Bone marrow (tissue), 2 donors: ENCODE data around the gene STEAP1B.

Experiments
- DNase-seq, 2 donors: peaks; one replicate each; lab custom pipeline; 2025; lab: John Stamatoyannopoulos, UW

The STEAP1B gene

GRCh38 chr7:22432203-22432718 lies 67.7 kb downstream of the STEAP1B start:
- no peak for DNase-seq

- DNase-seq: no peak
These were observed 69.5 kb downstream of the STEAP1B start for GRCh38 chr7:22430457-22430856.

DNA sequence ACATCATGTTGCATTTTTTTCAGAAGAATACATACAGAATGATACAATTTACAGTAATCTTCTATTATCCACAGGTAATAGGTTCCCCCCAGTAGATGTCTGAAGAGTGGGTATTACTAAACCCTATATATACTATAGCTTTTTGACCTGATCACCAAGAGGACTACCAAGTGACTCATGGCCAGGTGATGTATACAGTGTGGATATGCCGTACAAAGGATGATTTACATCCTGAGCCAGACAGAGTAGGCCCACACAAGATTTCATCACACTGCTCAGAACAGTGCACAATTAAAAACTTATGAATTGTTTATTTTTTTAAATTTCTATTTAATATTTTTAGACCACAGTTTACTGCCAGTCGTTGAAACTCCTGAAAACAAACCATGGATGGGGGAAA lies 70.6 kb downstream of the STEAP1B start:
- no peak for DNase-seq

DNA sequence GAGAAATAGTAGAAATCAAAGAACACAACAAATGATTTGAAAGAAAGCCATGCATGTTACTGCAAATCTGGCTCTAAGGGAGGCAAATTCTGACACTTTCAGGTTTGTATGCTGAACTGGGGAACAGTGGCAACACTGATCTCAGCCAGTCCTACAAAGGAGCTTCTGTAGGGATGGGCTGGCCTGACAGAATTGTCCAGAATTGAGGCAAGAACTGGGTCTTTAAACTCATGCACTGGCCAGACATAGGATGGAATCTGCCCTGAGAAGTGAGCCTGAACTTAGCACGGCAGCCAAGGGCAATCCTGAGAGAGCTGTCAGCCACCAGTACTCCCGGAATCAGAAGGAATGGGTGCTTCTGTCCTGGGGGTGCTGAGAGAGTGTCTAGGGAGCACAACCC lies 72.1 kb downstream of the STEAP1B start:
- DNase-seq: no peak

- DNase-seq: no peak
These were observed 72.9 kb downstream of the STEAP1B start for GRCh38 chr7:22427104-22427503.

DNA sequence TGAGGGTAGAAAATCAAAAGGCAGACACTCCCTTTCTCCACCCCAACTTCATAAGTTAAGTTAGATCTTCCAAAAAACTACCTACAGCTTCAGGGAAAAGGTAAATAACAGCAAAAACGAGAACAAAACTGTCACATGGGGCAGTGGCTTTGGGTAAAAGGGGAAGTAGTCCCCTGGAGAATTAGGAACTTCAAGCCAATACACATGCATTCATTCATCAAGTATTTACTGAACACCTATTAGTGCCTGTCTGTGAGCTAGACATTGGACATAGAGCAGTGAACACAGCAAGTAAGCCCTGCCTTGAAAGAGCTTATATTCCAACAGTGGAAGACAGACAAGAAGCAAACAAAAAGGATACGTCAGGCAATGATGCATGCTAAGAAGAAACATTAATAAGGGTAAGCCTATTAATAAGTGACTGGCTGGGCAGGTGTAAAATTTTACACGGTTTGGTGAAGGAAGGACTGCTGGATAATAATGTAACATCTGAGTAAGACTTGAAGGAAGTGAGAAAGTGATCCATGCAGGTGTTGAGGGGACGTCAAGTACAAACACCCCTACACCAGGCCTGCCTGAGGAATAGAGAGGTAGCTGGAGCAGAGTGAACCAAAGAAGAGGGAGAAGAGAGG lies 73.4 kb downstream of the STEAP1B start:
- no peak for DNase-seq

DNA sequence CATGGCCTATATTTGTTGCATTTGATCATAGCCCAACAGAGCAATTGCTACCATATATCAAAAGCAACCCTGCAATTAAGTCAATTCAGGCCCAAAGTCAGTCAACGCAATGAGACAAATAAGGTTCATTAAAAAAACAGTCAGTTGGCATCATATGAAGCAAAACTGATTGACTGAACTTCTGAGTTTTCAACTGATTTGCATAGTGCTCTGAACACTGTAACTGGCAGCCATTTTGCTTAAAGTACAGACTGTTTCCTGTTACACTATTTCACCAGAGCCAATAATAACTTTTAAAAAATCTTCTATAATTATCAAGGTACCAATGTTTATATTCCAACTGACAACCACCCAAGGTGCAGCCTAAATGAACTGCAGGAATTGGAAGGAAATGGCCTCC lies 74.6 kb downstream of the STEAP1B start:
- DNase-seq: no peak

- no peak for DNase-seq
These were observed 77.0 kb downstream of the STEAP1B start for GRCh38 chr7:22422831-22423615.

- DNase-seq: no peak
These were observed 78.9 kb downstream of the STEAP1B start for GRCh38 chr7:22420973-22421635.

- DNase-seq: no peak
These were observed 80.0 kb downstream of the STEAP1B start for GRCh38 chr7:22420008-22420407.

DNA sequence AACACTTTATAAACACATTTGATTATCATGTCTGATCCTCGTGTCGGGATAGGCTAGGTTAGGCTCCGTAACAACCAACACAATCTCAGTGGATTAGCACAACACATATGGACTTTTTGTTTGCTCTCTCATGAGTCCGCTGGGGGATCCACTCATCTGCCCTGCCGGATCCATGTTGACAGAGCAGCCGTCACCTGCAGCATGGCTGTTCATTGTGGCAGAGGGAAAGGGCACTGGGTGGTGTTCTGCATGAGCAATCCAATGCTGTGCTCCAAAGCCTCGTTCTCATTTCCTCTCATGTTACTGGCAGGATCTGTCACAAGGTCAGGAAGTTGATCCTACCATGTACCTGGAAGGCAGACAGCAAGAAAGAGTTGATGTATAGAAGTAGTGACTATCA lies 80.5 kb downstream of the STEAP1B start:
- no peak for DNase-seq

DNA sequence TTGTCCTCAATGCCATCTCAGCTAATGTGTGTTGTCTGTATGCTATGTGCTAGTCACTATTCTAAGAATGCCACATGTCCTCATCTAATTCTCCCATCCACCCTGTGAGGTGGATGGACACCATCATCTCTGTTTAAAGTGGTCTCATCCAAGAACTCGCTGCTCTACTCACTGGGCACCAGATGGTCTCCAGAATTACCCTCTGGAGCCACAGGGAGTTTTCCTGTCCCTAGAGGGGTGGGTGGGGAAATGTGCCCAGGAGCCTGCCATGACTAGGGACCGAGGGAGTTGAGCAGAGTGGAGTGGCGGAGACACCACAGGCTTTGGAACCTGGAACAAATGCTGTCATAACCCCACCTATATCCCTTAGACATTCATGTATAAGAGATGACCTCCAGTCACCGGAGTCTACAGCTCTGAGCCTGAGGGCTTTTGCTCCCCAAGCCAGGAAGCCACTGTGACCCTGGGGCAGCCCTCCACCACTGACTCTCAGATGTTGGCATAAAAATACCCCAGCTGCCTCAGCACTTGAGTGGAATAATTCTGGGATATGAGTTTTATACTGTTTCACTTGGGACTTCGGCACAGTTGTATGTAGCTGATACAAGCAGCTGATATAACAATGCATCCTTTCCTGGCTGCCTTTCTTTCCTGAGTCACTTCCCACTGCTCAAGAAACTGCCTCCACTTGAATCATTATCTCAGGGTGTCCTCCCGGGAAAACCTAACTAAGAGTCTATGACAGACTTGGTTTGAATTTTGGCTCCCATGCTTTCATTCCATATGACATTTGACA lies 81.5 kb downstream of the STEAP1B start:
- DNase-seq: no peak

DNA sequence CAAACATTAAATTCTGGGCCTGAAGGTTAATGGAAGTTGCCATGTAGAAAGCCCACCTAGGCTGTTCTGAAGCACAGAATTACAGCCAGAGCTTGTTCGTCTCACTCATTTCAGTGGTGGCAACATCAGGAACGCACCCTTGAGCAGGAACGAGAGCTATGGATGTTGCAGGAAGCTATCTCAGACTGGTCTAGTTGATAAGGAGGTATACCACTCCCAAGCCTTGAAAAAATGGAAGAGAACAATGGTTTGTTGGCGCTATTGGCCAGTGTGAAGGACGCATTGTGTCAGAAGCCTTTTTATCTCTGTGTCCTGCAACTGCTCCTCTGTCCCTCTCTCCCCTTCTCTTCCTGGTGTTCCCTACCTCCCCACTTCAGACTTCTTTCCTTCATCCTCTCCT lies 82.1 kb downstream of the STEAP1B start:
- DNase-seq: no peak

DNA sequence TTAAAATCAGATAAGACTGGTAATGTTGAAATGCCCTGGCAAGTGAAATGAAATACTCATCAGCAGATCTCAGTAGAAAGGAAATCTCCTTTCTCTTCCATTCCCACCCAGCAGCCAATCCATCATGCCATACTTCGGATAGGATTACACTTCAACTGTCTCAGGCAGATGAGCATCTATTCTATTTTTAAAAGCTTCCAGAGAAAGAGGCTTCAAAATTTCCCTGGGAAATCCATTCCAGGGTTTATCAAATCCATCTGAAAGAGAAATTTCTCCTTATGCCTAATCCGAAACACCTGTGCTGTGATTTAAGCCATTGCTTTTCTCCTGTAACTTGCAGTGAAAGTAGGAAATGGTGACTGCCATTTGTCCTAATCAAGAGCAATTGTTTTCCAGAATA lies 82.6 kb downstream of the STEAP1B start:
- DNase-seq: no peak

- no peak for DNase-seq
These were observed 85.6 kb downstream of the STEAP1B start for GRCh38 chr7:22414424-22414823.

GRCh38 chr7:22413211-22413610 lies 86.8 kb downstream of the STEAP1B start:
- no peak for DNase-seq

DNA sequence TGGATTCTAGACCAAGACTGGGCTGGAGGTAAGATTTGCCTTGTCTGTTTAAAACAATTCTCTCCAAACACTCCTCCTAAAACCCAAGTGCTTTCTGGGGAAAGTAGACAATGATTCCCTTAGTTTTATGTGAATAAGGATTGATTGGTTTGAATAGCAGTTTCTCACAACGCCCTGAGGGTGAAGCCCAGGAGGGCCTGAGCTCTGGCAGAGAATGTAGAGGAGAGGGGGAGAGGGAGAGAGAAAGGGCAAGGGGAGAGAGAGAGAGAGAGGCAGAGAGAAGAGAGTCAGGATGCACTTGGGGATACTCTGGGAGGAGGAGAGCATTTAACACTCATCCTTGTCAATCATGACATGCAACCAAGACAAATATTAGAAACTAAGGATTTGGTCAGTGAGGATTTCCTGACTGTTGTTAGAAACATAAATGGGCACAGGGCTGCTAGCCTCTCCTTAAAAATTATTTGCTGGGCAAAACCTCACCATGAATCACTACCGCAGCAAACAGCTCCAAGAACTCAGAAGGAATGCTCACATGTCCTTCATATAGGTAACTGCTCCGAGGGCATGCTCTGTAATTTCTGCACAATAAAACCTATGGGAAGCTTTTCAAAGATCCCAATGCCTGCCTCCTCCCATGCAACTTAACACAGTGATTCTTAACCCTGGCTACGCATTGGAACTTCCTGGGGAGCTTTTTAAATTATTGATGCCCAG lies 87.9 kb downstream of the STEAP1B start:
- DNase-seq: no peak

DNA sequence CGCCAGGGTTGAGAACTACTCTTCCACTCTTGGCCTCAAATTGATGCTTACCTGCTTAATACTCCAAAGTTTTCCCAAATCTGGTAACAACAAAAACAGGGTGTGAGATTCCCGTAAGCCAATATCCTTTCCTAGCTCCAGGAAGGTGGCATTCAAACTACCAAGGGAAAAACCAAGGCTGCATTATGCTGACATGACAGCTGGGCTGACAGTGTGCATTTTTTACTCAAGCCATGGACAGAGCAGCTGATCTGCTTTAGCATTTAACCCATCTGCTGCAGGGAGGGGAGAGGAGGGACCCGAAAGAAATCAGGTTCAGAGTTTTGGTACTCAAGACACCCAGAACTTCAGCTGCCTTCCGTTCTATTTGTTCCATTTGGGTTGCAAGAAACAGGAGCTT lies 93.3 kb downstream of the STEAP1B start:
- no peak for DNase-seq

GRCh38 chr7:22404421-22405023 lies 95.5 kb downstream of the STEAP1B start:
- DNase-seq: no peak

GRCh38 chr7:22403344-22403743 lies 96.6 kb downstream of the STEAP1B start:
- no peak for DNase-seq

DNA sequence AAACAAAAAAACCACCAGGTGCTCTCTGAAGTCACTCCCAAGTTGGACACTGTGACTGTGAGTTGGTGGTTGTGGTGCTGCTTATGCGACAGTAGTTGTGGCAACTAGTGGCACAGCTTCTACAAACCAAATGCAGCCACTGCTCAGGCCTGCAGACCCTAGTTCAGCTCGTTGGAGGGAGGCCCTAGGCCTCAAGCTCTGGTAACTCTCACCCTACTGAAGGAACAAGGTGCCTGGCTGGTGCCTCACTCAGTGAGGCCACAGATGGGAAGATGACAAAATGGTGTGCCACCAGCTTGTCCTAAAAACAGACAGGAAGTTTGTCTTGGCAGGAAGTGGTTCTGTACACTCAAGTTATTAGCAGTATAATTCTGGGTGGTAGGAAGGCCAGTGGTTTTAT lies 97.7 kb downstream of the STEAP1B start:
- DNase-seq: no peak
